Heart left ventricle (tissue), 13 donors: Measurements from ENCODE around the gene MAN1C1.

Source experiments
- POLR2A ChIP-seq, 2 donors: fragments of 450-650 bp; IDR thresholded peaks; one replicate each; pipeline ENCODE4 v1.6.1; 2017; ENCODE audit warnings: antibody characterized with exemption in 2 of 2, mild to moderate bottlenecking in 2 of 2, moderate library complexity in 2 of 2
- TF ChIP-seq, protein P1 (sequence below), 12 donors: fragments of 200-600 bp; sonication (generic) in 4 of 12; IDR thresholded peaks; one replicate each; pipeline versions ENCODE4 v1.5.0 to v1.8.0; 2018 to 2022; ENCODE audit warnings: antibody characterized with exemption in 12 of 12, mild to moderate bottlenecking in 5 of 12
- donor health status: ischemic (EF 13 %, LVEDD 7.1; RV severe dilation, severe dysfunction).
- donor health status: DM: no; HTN: yes; CAD: no.
- donor health status: DM: no; HTN: no; CAD: no.
- donor health status: ischemic (EF 25% LVEDD 6.9; RV normal size, moderate dysfunction).
- donor health status: ischemic (EF 25% LVEDD 5.7; RV mildly dilated, moderate dysfunction).
- donor health status: ischemic (EF 35%, LVEDD 5.7; RV mildly dilated, moderate dysfunction).
- donor health status: nonischemic (EF 11% LVEDD 7.7; RV severe dilation, severe dysfunction).
- donor health status: DM: yes; HTN: yes; CAD: no.
- donor health status: PGD.
- donor health status: ischemic (EF 29% LVEDD 5.4; RV normal size, mild dysfunction).
- donor health status: nonischemic (EF 23%, LVEDD 6.1; RV moderate dilation, normal function).

DNA sequence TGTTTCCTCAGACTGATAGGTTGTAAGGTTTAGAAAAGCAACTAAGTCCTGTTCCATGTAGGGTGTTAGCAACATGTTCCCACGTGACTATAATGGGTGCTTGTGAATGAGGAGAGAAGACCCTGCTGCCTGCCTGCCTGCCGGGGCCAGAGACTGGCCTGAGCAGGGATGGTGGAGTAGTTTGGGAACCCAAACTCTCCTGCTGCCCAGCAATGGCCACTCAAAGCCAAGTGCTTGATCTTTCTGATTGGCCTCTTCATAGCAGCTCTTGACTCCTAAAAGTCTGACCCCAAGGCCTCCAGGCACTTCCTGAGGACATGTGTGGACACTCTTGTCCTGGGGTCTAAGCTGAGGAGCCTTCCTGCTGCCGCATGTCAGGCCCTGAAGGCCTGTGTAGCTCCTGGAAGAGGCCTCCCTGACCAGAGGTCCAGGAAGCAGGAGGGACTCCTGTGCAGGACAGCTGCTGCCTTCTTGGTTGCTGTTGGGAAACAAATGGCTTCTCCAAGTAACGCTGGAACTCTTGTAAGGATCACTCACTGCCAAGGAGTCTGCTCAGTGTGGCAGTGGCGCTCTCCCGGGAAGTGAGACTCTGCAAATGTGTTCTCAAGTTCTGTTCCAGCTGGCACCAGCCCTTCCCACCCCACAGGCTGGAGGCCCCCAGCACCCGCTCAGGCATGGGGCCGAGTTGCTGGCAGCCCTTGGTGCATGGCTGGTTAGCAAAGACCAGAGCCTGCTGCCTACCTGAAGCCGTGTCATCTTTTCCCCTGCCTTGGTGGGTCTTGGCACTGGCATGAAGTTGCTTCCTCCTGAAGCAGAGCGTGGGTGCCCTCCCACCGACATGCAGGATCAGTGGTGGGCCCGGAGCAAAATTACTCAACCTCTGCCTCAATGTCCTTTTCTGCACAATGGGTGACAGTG is 35.5 kb downstream of the MAN1C1 start:
- TF ChIP-seq, protein P1, sequence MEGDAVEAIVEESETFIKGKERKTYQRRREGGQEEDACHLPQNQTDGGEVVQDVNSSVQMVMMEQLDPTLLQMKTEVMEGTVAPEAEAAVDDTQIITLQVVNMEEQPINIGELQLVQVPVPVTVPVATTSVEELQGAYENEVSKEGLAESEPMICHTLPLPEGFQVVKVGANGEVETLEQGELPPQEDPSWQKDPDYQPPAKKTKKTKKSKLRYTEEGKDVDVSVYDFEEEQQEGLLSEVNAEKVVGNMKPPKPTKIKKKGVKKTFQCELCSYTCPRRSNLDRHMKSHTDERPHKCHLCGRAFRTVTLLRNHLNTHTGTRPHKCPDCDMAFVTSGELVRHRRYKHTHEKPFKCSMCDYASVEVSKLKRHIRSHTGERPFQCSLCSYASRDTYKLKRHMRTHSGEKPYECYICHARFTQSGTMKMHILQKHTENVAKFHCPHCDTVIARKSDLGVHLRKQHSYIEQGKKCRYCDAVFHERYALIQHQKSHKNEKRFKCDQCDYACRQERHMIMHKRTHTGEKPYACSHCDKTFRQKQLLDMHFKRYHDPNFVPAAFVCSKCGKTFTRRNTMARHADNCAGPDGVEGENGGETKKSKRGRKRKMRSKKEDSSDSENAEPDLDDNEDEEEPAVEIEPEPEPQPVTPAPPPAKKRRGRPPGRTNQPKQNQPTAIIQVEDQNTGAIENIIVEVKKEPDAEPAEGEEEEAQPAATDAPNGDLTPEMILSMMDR (IDR thresholded peaks at IDR 0.05): no peak
- TF ChIP-seq POLR2A (IDR thresholded peaks at IDR 0.05): no peak
